ENCODE results near the gene HFE.
"Not testable (repeated sequence)": the region's sequence is repeated elsewhere in the genome, so short reads cannot be mapped to it uniquely, and the experiment has no call there.

The HFE gene

GRCh38 chr6:26107935-26108334 is 20.7 kb downstream of the HFE start:
- no peak for DNase-seq (ENCODE audit: low read depth)

GRCh38 chr6:26109772-26110171 is 22.5 kb downstream of the HFE start:
- DNase-seq (ENCODE audit: low read depth) = no peak

DNA sequence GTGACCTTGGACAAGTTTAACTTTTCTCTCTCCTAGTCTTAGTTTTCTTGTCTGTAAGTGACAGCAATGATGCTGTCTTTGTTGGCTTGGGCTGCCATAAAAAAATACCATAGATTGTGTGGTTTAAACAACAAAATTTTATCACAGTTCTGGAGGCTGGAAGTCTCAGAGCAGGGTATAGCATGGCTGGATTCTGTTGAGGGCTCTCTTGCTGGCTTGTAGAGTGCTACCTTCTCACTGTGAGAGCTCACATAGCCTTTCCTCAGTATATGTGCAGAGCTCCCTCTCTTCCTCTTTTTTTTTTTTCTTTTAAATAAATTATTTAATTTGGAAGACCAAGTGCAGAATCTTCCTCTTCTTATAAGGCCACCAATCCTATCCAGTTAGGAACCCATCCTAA is 26.3 kb downstream of the HFE start:
- no peak for DNase-seq (ENCODE audit: low read depth)

GRCh38 chr6:26115226-26115625 is 28.0 kb downstream of the HFE start:
- no peak for DNase-seq (ENCODE audit: low read depth)

- DNase-seq (ENCODE audit: low read depth) = no peak
Measured at GRCh38 chr6:26116267-26116666, 29.0 kb downstream of the HFE start.

- DNase-seq (ENCODE audit: low read depth) = no peak
Measured at GRCh38 chr6:26118999-26119398, 31.8 kb downstream of the HFE start.

- not testable (repeated sequence) for DNase-seq (ENCODE audit: low read depth)
Measured at GRCh38 chr6:26120115-26120514, 32.9 kb downstream of the HFE start.

GRCh38 chr6:26120807-26121140 is 33.5 kb downstream of the HFE start:
- DNase-seq (ENCODE audit: low read depth) = no peak

GRCh38 chr6:26121141-26122004 is 34.1 kb downstream of the HFE start:
- DNase-seq (ENCODE audit: low read depth) = no peak

- no peak for DNase-seq (ENCODE audit: low read depth)
Measured at GRCh38 chr6:26122005-26122388, 34.8 kb downstream of the HFE start.

- no peak for DNase-seq (ENCODE audit: low read depth)
Measured at GRCh38 chr6:26122402-26122792, 35.2 kb downstream of the HFE start.

DNA sequence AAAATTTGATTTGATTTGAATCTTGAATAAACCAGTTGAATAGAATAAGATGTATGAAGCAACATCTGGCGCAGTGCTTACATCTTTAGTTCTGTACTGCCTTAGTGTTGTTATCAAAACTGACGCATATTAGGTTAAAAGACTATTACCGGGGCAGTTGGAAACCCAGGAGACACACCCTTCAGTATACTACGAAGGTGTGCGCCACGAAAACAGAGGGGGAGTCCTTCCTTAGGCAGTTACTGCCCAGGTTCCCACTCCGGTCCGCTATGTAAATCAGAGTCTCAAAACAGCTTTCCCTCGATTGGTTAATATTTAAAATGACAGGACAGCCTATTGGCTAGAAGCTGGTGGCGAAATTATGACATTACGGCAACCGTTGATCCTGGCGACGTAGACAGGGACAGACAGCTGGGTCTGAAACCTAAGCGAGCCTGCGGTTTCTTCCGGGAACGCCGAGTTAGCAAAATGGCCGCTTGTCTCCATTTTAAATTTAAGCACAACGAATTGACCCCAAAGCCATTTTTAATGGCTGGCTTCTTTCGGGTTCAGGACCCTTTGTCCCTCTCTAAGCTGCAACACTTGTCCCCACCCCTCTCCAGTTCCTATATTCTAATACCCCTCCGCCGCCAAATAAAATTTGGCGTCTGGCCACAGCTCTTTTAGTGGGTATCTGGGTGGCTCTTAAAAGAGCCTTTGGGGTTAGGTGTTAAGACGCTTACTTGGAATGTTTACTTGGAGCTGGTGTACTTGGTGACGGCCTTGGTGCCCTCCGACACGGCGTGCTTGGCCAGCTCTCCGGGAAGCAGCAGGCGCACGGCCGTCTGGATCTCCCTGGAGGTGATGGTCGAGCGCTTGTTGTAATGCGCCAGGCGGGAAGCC is 35.8 kb downstream of the HFE start:
- DNase-seq (ENCODE audit: low read depth) = peak; percentile 92

DNA sequence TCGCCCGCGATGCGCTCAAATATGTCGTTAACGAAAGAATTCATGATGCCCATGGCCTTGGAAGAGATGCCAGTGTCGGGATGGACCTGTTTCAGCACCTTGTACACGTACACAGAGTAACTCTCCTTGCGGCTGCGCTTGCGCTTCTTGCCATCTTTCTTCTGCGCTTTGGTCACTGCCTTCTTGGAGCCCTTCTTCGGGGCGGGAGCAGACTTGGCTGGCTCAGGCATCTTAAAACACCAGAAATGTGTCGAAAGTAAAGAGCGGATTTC is 36.4 kb downstream of the HFE start:
- DNase-seq (ENCODE audit: low read depth) = peak; percentile 69

GRCh38 chr6:26123947-26124780 is 36.9 kb downstream of the HFE start:
- no peak for DNase-seq (ENCODE audit: low read depth)

DNA sequence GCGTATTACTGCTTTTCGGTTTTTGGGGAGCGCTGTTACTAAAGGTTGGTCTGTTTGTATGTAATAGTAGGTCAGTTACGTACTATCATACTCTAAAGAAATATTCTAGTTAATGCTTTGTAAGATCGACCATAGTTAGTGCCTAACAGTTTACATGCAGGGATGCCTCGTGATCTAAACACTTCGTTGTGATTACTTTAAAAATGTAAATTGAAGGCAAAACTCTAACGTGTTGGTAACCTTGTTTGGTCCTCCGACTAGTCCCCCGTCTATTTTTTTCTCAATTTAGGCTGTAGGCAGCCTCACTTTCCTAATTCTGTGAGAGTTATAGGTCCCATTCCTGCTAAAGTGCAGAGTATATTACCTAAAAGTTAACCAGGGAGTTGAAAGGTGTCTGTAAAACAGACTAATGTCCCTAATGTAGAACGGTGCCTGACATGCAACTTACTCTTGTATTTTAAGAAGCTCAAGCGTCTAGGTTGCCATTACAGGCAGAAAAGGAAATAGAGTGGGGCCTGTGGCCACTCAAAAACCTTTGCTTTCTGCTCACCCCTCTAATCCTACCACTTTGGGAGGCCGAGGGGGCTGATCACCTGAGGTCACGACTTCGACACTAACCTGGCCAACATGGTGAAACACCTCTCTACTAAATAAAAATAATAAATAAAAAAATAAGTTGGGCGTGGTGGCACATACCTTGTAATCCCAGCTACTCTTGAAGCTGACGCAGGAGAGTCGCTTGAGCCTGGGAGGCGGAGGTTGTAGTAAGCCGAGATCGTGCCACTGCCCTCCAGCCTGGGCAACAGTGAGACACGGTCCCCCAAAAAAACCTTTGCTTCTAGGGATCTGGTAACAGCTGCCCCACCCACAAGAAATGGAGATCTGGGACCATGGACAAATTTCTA is 37.8 kb downstream of the HFE start:
- DNase-seq (ENCODE audit: low read depth) = no peak

GRCh38 chr6:26126394-26127235 is 39.4 kb downstream of the HFE start:
- no peak for DNase-seq (ENCODE audit: low read depth)

DNA sequence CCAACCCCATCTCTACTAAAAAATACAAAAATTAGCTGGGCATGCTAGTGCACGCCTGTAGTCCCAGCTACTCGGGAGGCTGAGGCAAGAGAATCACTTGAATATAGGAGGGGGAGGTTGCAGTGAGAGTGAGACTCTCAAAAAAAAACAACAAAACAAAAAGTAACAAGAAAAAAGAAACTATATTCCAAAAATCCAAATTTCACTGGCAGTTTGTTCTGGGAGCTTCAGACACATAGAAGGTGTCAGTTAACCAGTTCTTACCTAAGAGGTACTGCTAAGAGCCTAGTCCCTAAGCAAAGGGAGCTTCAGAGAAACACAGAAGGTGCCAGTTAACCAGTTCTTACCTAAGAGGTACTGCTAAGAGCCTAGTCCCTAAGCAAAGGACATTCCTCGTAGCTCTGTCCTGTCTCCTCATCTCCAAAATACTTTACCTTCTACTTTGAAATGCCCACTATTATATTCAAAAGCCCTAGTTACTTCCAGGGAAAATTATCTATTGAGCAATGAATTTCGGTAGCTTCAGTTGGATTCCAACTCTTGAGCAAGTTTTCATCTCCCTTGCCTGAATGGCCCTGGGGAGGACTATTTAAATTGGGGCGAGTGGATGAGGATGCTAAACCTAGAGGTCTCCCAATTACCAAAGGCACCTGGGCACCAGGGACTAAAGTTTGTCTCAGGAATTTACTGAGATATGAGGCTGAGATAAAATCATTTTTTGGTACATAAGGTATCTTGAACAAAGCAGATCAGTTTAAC is 41.0 kb downstream of the HFE start:
- DNase-seq (ENCODE audit: low read depth) = no peak

- DNase-seq (ENCODE audit: low read depth) = no peak
Measured at GRCh38 chr6:26129656-26130055, 42.4 kb downstream of the HFE start.

DNA sequence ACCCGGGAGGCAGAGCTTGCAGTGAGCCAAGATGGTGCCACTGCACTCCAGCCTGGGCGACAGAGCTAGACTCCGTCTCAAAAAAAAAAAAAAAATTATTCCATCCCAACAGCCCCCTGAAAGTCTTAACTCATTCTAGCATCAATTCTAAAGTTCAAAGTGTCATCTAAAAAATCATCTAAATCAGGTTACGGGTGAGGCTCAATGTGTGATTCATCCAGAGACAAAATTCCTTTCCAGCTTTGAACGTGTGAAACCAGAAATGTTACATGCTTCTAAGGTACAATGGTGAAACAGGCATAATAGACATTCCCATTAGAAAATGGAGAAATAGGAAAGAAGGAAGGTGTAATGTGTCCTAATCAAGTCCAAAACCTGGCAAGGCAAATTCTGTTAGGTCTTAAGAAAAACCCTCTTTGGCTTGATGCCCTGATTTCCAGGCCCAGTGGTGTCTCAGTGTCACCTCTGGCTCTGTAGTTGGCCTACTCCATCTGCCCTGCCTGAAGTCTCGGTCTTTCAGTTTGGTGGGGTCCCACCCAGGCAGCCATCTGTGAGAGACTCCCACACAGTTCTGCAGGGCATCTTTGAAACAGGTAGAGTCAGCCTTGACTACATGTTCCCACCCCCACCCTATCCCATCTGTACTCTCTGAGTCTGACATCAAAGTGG is 43.5 kb downstream of the HFE start:
- no peak for DNase-seq (ENCODE audit: low read depth)
